HepG2 (cell line): ENCODE results near the gene SF3A2. TPM values are rescaled to one million over a fixed set of nuclear protein-coding genes. Genes with fewer than 3 reads are reported as not detected.
A peak's percentile ranks its signal among the peaks of the same experiment; 100 is the strongest.

Source experiments
- DMTF1 ChIP-seq: sonication (generic); formaldehyde crosslinking; IDR thresholded peaks from 2 replicates; pipeline ENCODE4 v1.4.0; 2020; ENCODE audit warnings: mild to moderate bottlenecking, missing genetic modification reagents
- EEA1 ChIP-seq: sonication (generic); formaldehyde crosslinking; IDR thresholded peaks from 2 replicates; pipeline ENCODE4 v1.5.1; 2020; ENCODE audit warnings: mild to moderate bottlenecking, missing genetic modification reagents, borderline replicate concordance
- FIP1L1 ChIP-seq: fragments of 200-400 bp; formaldehyde crosslinking; IDR thresholded peaks from 2 replicates; pipeline ENCODE4 v1.6.1; 2018; ENCODE audit warnings: low read depth, mild to moderate bottlenecking, low read length, moderate library complexity, borderline replicate concordance; ENCODE audit not compliant: insufficient read depth
- FOXM1 ChIP-seq: sonication (generic); formaldehyde crosslinking; IDR thresholded peaks from 2 replicates; pipeline ENCODE4 v1.5.0; 2020; ENCODE audit warnings: missing genetic modification reagents
- FOXP1 ChIP-seq, 2 experiments: fragments of 450-650 bp in 1 of 2; IDR thresholded peaks; 2 replicates each; pipeline ENCODE4 v1.6.1; 2017 to 2018; ENCODE audit warnings: antibody characterized with exemption in 1 of 2
- KDM4B ChIP-seq: sonication (generic); formaldehyde crosslinking; IDR thresholded peaks from 2 replicates; pipeline ENCODE4 v1.4.0; 2020; ENCODE audit warnings: missing genetic modification reagents
- KIAA2018 ChIP-seq: sonication (generic); formaldehyde crosslinking; IDR thresholded peaks from 2 replicates; pipeline ENCODE4 v1.5.0; 2020; ENCODE audit warnings: mild to moderate bottlenecking, missing genetic modification reagents, borderline replicate concordance
- REPIN1 ChIP-seq: sonication (generic); formaldehyde crosslinking; IDR thresholded peaks from 2 replicates; pipeline ENCODE4 v1.8.0; 2022; ENCODE audit warnings: missing genetic modification reagents, low read depth, mild to moderate bottlenecking, borderline replicate concordance
- RNF2 ChIP-seq: fragments of 450-650 bp; conservative IDR thresholded peaks from 2 replicates; pipeline ENCODE4 v1.6.1; 2016; ENCODE audit warnings: low read depth
- SIX1 ChIP-seq: sonication (generic); formaldehyde crosslinking; IDR thresholded peaks from 2 replicates; pipeline ENCODE4 v1.4.0; 2020; ENCODE audit warnings: missing genetic modification reagents, borderline replicate concordance
- SSRP1 ChIP-seq: IDR thresholded peaks from 2 replicates; pipeline ENCODE4 v1.6.1; 2016; ENCODE audit warnings: control low read depth
- ZBTB4 ChIP-seq: sonication (generic); formaldehyde crosslinking; IDR thresholded peaks from 2 replicates; pipeline ENCODE4 v1.4.0; 2020; ENCODE audit warnings: missing genetic modification reagents, mild to moderate bottlenecking, borderline replicate concordance
- ZFX ChIP-seq: sonication (generic); formaldehyde crosslinking; IDR thresholded peaks from 2 replicates; pipeline ENCODE4 v1.4.0; 2020; ENCODE audit warnings: mild to moderate bottlenecking, low read depth, missing genetic modification reagents, moderate library complexity
- ZNF253 ChIP-seq: sonication (generic); formaldehyde crosslinking; IDR thresholded peaks from 2 replicates; pipeline ENCODE4 v1.8.0; 2022; ENCODE audit warnings: mild to moderate bottlenecking, missing genetic modification reagents, borderline replicate concordance
- ZNF296 ChIP-seq: sonication (generic); formaldehyde crosslinking; conservative IDR thresholded peaks from 2 replicates; pipeline ENCODE4 v1.5.0; 2020; ENCODE audit warnings: mild to moderate bottlenecking, missing genetic modification reagents
- polyA plus RNA-seq, 8 experiments: library from polyadenylated mRNA; depleted of rRNA in 3 of 8; stranded (reverse) in 7 of 8; unstranded in 1 of 8; fragments of >200 nt; fragmentation: Illumina TruSeq in 4 of 8; extraction: Trizol in 4 of 8; gene quantifications; 2 replicates each; pipeline versions ENCODE4 v1.2.1 to v1.2.3, GENCODE V29; 2011 to 2016; ENCODE audit warnings: low read depth in 4 of 8, missing spikeins in 1 of 8, mixed read lengths in 1 of 8; ENCODE audit not compliant: insufficient read depth in 1 of 8
- total RNA-seq, 5 experiments: library from RNA; depleted of rRNA; stranded (reverse); fragments of >200 nt; fragmentation: Illumina TruSeq; extraction: Trizol; gene quantifications; 2 replicates each; pipeline ENCODE4 v1.2.3, GENCODE V29; 2016; ENCODE audit warnings: low read depth in 1 of 5

The SF3A2 gene
- total and polyA plus RNA-seq, 2 of the 13 experiments (the other 11 are each of a cell fraction or from before 2014, with no cell fraction given), result 8.6 to 8.8 TPM

- TF ChIP-seq ZBTB4 (CRISPR knock-in tag) (no peak), RNF2 (no peak), FOXM1 (no peak), ZNF253 (CRISPR knock-in tag) (no peak), FIP1L1 (no peak), FOXP1 (IDR thresholded peaks at IDR 0.05) (no peak), FOXP1 (CRISPR knock-in tag; IDR thresholded peaks at IDR 0.05) (no peak), ZNF296 (CRISPR knock-in tag) (no peak), SIX1 (no peak), KIAA2018 (no peak), SSRP1 (CRISPR knock-in tag) (no peak), REPIN1 (CRISPR knock-in tag) (no peak), DMTF1 (CRISPR knock-in tag) (no peak), ZFX (peak; percentile 52; the same call in 1 of the 2 replicates), KDM4B (CRISPR knock-in tag) (no peak), EEA1 (CRISPR knock-in tag) (no peak)
Measured at GRCh38 chr19:2282062-2282861, 45.6 kb downstream of the SF3A2 start, which contains the start of gene PEAK3 (continued).
